HG03097 (cell line): ENCODE results near the gene CCZ1.
"Not testable (repeated sequence)": the region's sequence is repeated elsewhere in the genome, so short reads cannot be mapped to it uniquely, and the experiment has no call there.

ENCODE experiments used
- ATAC-seq: cut with Tn5 transposase; IDR thresholded peaks from one replicate; pipeline ENCODE4 v1.9.1; 2021; ENCODE audit not compliant: unreplicated experiment, low FRiP score

CCZ1 gene

GRCh38 chr7:5904726-5905125, 6.2 kb downstream of the CCZ1 start:
- ATAC-seq, result not testable (repeated sequence)

- not testable (repeated sequence) for ATAC-seq
Measured at GRCh38 chr7:5908835-5909234, 10.3 kb downstream of the CCZ1 start.

GRCh38 chr7:5916529-5916928, 18.0 kb downstream of the CCZ1 start:
- ATAC-seq, result not testable (repeated sequence)

- not testable (repeated sequence) for ATAC-seq
Measured at GRCh38 chr7:5924180-5924579, 25.6 kb downstream of the CCZ1 start.

DNA sequence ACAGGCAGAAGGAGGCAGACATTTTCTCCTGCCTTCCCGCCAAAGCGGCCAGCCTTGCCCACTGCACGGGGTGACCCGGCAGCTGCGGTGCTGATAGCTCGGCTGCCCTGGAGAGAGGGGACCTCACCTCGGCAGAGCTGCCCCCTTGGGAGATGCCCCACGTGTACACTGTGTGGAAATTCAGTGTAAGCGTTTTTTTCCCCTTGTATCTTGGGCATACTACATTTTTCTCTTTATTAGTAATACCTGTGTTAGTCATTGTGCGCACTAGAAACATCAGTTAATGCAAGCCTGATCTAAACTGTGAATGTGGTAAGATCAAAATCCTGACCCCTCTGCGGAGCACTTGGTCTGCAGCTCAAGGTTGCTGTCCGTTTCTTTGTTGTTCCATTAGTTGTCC, 26.1 kb downstream of the CCZ1 start:
- ATAC-seq, result not testable (repeated sequence)

- not testable (repeated sequence) for ATAC-seq
Measured at GRCh38 chr7:5926263-5926870, 27.8 kb downstream of the CCZ1 start.

DNA sequence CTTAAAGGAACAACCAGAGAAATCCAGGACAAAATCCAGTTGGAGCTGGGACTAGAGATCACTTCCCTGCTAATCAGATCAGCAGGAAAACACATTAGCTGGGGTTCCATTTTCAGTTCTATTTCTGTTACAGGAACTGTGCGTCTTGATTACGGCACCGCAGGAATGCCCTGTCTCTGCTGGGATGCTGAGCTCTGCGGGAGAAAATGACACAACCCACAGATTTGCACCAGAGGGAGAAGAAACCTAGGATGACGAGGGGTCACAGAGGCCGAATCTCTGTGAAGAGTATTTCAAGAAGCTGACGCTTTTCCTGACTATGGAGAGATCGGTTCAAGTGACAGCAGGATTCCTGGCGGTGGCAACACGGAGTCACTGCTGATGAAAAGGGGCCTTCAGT, 31.8 kb downstream of the CCZ1 start:
- ATAC-seq, result not testable (repeated sequence)

DNA sequence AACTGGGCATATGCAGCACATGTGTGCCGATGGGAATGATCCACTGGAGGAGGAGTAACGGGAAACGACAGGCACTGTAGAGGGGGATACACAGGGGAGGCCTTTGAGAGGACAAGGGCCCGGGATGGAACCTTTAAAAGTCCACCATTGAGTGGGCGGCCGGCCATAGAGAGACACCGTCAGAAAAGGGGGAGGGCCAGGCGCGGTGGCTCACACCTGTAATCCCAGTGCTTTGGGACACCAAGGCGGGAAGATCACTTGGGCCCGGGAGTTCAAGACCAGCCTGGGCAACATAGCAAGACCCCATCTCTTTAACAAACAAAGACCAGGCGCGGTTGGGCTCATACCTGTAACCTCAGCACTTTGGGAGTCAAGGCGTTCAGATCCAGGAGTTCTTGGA, 32.7 kb downstream of the CCZ1 start:
- not testable (repeated sequence) for ATAC-seq

GRCh38 chr7:5931905-5932644, 33.5 kb downstream of the CCZ1 start:
- ATAC-seq, result not testable (repeated sequence)

GRCh38 chr7:5934945-5935450, 36.5 kb downstream of the CCZ1 start:
- not testable (repeated sequence) for ATAC-seq

- ATAC-seq, result not testable (repeated sequence)
Measured at GRCh38 chr7:5963205-5963604, 64.7 kb downstream of the CCZ1 start.

DNA sequence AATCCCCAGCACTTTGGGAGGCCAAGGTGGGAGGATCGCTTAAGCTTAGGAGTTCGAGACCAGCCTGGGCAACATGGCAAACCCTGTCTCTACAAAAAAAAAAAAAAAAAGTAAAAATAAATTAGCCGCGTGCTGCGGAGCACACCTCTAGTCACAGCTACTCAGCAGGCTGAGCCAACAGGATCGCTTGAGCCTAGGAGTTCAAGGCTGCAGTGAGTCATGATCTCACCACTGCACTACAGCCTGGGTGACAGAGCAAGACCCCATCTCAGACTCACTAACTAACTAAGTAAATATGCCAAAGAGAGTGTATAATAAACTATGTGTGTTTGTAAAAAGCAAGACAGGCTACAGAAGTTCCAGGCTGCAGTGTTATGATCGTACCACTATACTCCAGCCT, 65.3 kb downstream of the CCZ1 start:
- not testable (repeated sequence) for ATAC-seq

DNA sequence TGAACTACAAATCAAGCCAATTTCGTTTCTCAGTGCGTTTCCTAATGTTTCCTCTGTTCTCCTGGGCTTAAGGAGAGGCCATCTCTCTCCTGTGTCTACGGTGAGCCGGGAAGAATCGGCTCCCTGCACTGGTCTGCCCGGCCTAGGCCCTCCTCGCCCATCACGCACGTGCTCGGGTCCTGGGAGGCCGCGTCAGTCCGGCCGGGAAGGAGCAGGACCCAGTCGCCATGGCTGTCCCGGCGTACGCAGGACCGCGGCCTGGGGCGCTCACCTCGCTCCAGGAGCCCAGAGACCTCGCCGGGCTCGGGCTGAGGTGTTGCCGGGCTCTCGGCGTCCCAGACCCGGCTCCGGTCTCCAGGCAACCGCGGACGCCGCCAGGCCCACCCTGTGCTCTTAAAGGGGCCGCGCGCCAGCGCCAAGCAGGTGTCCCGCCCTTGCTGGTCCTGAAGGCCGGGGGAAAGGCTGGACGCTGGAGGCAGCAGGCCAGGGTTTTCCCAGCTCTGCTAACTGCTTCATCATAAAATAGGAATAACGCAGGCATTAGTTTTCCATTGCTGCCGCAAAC, 71.9 kb downstream of the CCZ1 start, which contains the start of gene RSPH10B:
Gene RSPH10B (minus strand): TSS at position 343 of the 565 bp plus-strand sequence. CDS start 3,573 bp downstream, outside the sequence.
- ATAC-seq, result not testable (repeated sequence)

- not testable (repeated sequence) for ATAC-seq
Measured at GRCh38 chr7:5973580-5973979, 75.0 kb downstream of the CCZ1 start.
